ENCODE data around the gene DUXB. TPM values are rescaled to one million over a fixed set of nuclear protein-coding genes. Genes with fewer than 3 reads are reported as not detected.

Gene DUXB
- total and polyA plus RNA-seq, 2 of the 13 experiments (the other 11 are each of a cell fraction or from before 2014, with no cell fraction given): not detected

GRCh38 chr16:75647112-75647491 lies 54.2 kb downstream of the DUXB start (continued):
- TF ChIP-seq, protein P1, sequence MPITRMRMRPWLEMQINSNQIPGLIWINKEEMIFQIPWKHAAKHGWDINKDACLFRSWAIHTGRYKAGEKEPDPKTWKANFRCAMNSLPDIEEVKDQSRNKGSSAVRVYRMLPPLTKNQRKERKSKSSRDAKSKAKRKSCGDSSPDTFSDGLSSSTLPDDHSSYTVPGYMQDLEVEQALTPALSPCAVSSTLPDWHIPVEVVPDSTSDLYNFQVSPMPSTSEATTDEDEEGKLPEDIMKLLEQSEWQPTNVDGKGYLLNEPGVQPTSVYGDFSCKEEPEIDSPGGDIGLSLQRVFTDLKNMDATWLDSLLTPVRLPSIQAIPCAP (CRISPR knock-in tag; IDR thresholded peaks at IDR 0.05; ENCODE audit: low read depth): no peak
- TF ChIP-seq HNRNPH1 (optimal IDR thresholded peaks at IDR 0.05; ENCODE audit: low read depth, low read length) (no peak), ZNF510 (CRISPR knock-in tag; IDR thresholded peaks at IDR 0.05; ENCODE audit: low read depth) (0 out of 2 replicates have a peak, but pooled peaks have one; percentile 52), ZFAT (CRISPR knock-in tag; conservative IDR thresholded peaks at IDR 0.05) (no peak), HOXA9 (CRISPR knock-in tag; IDR thresholded peaks at IDR 0.05; ENCODE audit: borderline replicate concordance) (0 out of 2 replicates have a peak, but pooled peaks have one; percentile 13), EHMT2 (IDR thresholded peaks at IDR 0.05; ENCODE audit: borderline replicate concordance, low read depth, low read length) (no peak), ZNF124 (CRISPR knock-in tag; IDR thresholded peaks at IDR 0.05) (no peak), KAT8 (CRISPR knock-in tag; IDR thresholded peaks at IDR 0.05) (no peak), ZNF18 (CRISPR knock-in tag; IDR thresholded peaks at IDR 0.05; ENCODE audit: insufficient replicate concordance) (peak; percentile 18), IRF2 (CRISPR knock-in tag; IDR thresholded peaks at IDR 0.05) (no peak), ZNF7 (CRISPR knock-in tag; IDR thresholded peaks at IDR 0.05) (no peak), ZNF841 (CRISPR knock-in tag; IDR thresholded peaks at IDR 0.05; ENCODE audit: borderline replicate concordance) (0 out of 2 replicates have a peak, but pooled peaks have one; percentile 32), E2F5 (CRISPR knock-in tag; conservative IDR thresholded peaks at IDR 0.05) (0 out of 2 replicates have a peak, but pooled peaks have one; percentile 22), SRF (IDR thresholded peaks at IDR 0.05; ENCODE audit: low read depth, low read length) (no peak), CHD2 (IDR thresholded peaks at IDR 0.05; ENCODE audit: low read depth, low read length) (no peak), ZNF780A (CRISPR knock-in tag; IDR thresholded peaks at IDR 0.05) (0 out of 2 replicates have a peak, but pooled peaks have one; percentile 38), ZNF616 (CRISPR knock-in tag; IDR thresholded peaks at IDR 0.05; ENCODE audit: low read depth) (no peak), TRAFD1 (CRISPR knock-in tag; IDR thresholded peaks at IDR 0.05; ENCODE audit: borderline replicate concordance) (no peak)
- TF ChIP-seq, protein P2, sequence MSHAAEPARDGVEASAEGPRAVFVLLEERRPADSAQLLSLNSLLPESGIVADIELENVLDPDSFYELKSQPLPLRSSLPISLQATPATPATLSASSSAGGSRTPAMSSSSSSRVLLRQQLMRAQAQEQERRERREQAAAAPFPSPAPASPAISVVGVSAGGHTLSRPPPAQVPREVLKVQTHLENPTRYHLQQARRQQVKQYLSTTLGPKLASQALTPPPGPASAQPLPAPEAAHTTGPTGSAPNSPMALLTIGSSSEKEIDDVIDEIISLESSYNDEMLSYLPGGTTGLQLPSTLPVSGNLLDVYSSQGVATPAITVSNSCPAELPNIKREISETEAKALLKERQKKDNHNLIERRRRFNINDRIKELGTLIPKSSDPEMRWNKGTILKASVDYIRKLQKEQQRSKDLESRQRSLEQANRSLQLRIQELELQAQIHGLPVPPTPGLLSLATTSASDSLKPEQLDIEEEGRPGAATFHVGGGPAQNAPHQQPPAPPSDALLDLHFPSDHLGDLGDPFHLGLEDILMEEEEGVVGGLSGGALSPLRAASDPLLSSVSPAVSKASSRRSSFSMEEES (CRISPR knock-in tag; IDR thresholded peaks at IDR 0.05): no peak
- TF ChIP-seq, protein P3, sequence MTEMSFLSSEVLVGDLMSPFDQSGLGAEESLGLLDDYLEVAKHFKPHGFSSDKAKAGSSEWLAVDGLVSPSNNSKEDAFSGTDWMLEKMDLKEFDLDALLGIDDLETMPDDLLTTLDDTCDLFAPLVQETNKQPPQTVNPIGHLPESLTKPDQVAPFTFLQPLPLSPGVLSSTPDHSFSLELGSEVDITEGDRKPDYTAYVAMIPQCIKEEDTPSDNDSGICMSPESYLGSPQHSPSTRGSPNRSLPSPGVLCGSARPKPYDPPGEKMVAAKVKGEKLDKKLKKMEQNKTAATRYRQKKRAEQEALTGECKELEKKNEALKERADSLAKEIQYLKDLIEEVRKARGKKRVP (CRISPR knock-in tag; IDR thresholded peaks at IDR 0.05): 0 out of 4 replicates have a peak, but pooled peaks of 1 of the 2 experiments have one; percentile 5
- TF ChIP-seq, protein P4, sequence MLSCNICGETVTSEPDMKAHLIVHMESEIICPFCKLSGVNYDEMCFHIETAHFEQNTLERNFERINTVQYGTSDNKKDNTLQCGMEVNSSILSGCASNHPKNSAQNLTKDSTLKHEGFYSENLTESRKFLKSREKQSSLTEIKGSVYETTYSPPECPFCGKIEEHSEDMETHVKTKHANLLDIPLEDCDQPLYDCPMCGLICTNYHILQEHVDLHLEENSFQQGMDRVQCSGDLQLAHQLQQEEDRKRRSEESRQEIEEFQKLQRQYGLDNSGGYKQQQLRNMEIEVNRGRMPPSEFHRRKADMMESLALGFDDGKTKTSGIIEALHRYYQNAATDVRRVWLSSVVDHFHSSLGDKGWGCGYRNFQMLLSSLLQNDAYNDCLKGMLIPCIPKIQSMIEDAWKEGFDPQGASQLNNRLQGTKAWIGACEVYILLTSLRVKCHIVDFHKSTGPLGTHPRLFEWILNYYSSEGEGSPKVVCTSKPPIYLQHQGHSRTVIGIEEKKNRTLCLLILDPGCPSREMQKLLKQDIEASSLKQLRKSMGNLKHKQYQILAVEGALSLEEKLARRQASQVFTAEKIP (CRISPR knock-in tag; IDR thresholded peaks at IDR 0.05; ENCODE audit: borderline replicate concordance): no peak
